ENCODE results near the gene NEDD8.

Gene NEDD8

DNA sequence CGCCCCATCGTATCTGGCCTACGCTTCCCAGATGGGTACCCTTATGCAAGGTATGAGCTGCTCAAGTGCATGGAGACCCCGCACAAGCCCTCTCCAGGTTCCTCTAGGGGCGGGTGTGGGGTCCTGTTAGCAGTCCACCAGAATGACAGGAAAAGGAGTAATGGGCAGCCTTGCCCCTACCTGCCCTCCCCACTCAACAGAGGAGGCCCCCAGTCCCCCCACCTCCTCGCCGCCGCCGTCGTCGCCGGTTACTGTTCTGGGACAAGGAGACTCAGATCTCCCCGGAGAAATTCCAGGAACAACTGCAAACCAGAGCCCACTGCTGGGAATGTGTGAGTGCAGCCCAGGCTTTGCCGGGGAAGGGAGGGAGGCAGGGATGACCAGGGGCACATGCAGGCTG is 54.3 kb downstream of the NEDD8 start:
- H3K36me3 ChIP-seq (ENCODE audit: control insufficient read depth, insufficient read depth, low read length), result peaks cover 42% of the 10 kb centered on the region
- H3K4me1 ChIP-seq (ENCODE audit: control insufficient read depth, insufficient read depth, low read length), result no peaks in the 10 kb centered on the region
- WGBS (ENCODE audit: insufficient coverage, insufficient read length), result no CpG with 5 or more reads among the region's 14 CpGs
- no peaks in the 10 kb centered on the region for H3K27me3 ChIP-seq (ENCODE audit: control insufficient read depth, insufficient read depth, low read length)
- no peaks in the 10 kb centered on the region for H3K9me3 ChIP-seq (ENCODE audit: control insufficient read depth, insufficient read depth, low read length)
- no peak overlapping the region for H3K27ac ChIP-seq (ENCODE audit: low read length)
- no peak for DNase-seq (ENCODE audit: low read depth, low spot score)
- no peak overlapping the region for H3K4me3 ChIP-seq (ENCODE audit: low read length)

DNA sequence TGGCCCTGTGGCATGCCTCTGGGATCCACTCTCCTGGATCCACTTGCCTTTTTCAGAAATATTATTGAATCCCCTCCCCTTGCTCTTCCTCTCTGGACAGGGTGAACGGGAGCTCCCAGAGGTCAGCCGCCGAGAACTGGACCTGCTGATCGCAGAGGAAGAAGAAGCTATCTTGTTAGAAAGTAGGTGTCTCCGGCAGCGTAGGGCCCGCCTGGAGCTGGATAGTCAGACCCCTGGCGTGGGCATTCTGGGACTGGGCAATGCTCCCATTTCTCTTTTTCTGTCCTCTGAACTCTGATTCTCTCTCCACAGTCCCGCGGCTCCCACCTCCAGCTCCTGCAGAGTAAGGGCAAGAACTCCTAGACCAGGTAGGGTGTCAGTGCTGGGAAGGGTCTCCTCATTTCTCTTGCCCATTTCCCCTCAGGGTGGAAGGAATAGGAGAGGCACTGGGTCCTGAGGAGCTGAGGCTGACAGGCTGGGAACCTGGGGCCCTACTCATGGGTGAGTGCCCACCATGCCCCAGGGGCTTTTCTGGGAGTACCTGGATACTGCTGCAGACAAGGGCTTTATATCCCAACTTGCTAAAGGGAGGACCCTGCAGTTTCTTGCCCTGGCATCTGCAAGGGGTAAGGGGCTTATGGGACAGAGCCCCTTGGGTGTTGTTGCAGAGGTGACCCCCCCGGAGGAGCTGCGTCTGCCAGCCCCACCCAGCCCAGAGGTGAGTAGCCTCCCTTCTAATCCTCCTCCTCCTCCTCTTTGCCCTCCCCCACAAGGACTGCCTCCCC is 54.9 kb downstream of the NEDD8 start:
- WGBS (ENCODE audit: insufficient coverage, insufficient read length), result no CpG with 5 or more reads among the region's 12 CpGs

DNA sequence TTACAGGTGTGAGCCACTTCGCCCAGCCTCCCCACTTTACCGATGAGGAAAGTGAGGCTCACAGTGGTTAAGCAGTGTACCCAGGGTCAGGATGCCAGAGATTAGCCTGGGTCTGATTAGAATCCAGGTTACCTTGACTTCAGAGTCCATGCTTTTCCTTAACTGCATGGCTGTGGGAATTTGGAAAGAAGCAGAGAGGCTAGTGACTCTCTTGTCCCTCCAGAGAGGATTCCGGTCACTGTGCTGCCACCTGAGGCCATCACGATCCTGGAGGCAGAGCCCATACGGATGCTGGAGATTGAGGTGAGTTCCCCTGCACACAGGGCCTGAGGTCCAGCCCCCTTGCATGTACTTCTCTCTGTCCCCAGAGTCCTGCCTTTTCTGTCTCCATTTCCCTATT is 55.6 kb downstream of the NEDD8 start:
- no peaks in the 10 kb centered on the region for H3K9me3 ChIP-seq (ENCODE audit: control insufficient read depth, insufficient read depth, low read length)
- no peak overlapping the region for H3K4me3 ChIP-seq (ENCODE audit: low read length)
- H3K27me3 ChIP-seq (ENCODE audit: control insufficient read depth, insufficient read depth, low read length), result no peaks in the 10 kb centered on the region
- H3K4me1 ChIP-seq (ENCODE audit: control insufficient read depth, insufficient read depth, low read length), result peaks cover 4% of the 10 kb centered on the region; the same call in 1 of the 2 replicates
- peaks cover 29% of the 10 kb centered on the region for H3K36me3 ChIP-seq (ENCODE audit: control insufficient read depth, insufficient read depth, low read length)
- WGBS (ENCODE audit: insufficient coverage, insufficient read length), result no CpG with 5 or more reads among the region's 5 CpGs
- no peak for DNase-seq (ENCODE audit: low read depth, low spot score)
- no peak overlapping the region for H3K27ac ChIP-seq (ENCODE audit: low read length)

More for the DNA sequence above, 54.9 kb downstream of the NEDD8 start:
- no peaks in the 10 kb centered on the region for H3K9me3 ChIP-seq (ENCODE audit: control insufficient read depth, insufficient read depth, low read length)
- H3K36me3 ChIP-seq (ENCODE audit: control insufficient read depth, insufficient read depth, low read length), result peaks cover 35% of the 10 kb centered on the region
- no peak for DNase-seq (ENCODE audit: low read depth, low spot score)
- no peak overlapping the region for H3K27ac ChIP-seq (ENCODE audit: low read length)
- H3K27me3 ChIP-seq (ENCODE audit: control insufficient read depth, insufficient read depth, low read length), result no peaks in the 10 kb centered on the region
- H3K4me3 ChIP-seq (ENCODE audit: low read length), result no peak overlapping the region
- H3K4me1 ChIP-seq (ENCODE audit: control insufficient read depth, insufficient read depth, low read length), result peaks cover 3% of the 10 kb centered on the region; the same call in 1 of the 2 replicates

DNA sequence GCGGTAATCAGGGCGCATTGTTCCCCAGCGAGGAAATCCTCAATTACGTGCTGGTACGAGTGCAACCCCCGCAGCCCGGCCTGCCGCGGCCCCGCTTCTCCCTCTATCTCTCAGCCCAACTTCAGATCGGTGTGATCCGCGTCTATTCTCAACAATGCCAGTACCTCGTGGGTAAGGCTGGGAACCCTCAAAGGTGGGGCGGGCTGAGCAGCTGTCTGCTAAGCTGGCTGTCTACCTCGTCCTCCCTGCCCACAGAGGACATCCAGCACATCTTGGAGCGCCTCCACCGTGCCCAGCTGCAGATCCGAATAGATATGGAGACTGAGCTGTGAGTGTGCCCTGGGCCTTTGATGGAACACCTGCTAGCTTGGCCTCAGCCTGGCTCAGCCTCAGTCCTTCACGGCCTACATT is 59.3 kb downstream of the NEDD8 start:
- no peak for DNase-seq (ENCODE audit: low read depth, low spot score)
- Histone ChIP-seq H3K9me3 (ENCODE audit: control insufficient read depth, insufficient read depth, low read length) (no peaks in the 10 kb centered on the region), H3K4me1 (ENCODE audit: control insufficient read depth, insufficient read depth, low read length) (peaks cover 4% of the 10 kb centered on the region; the same call in 1 of the 2 replicates), H3K4me3 (ENCODE audit: low read length) (no peak overlapping the region), H3K36me3 (ENCODE audit: control insufficient read depth, insufficient read depth, low read length) (peaks cover 3% of the 10 kb centered on the region; the same call in 1 of the 2 replicates), H3K27me3 (ENCODE audit: control insufficient read depth, insufficient read depth, low read length) (no peaks in the 10 kb centered on the region), H3K27ac (ENCODE audit: low read length) (no peak overlapping the region)
- no CpG with 5 or more reads among the region's 20 CpGs for WGBS (ENCODE audit: insufficient coverage, insufficient read length)

DNA sequence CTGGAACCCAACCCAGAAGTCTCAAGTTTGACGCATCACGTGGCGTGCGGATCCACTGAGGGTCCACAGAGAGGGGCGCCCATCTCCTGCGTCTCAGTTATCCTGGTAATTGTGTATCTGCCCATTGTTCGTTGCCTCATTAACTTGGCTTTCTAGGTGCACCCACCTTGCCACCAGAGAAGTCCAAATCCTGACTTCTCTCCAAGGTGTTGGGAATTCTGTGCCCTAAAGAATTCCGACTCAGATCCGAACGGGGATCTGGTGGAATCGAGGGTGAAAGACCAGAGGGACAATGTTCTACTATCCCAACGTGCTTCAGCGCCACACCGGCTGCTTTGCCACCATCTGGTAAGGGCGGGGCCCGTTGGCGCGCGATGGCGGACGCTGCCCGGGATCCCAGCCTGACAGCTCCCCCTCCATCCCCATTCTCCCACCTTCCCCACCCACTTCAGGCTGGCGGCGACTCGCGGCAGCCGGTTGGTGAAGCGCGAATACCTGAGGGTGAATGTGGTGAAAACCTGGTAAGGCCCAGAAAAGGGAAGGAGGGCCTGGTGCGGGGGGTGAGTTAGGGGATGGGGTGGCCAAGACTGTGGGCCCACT is 59.8 kb downstream of the NEDD8 start:
- no peak for DNase-seq (ENCODE audit: low read depth, low spot score)
- H3K27ac ChIP-seq (ENCODE audit: low read length), result no peak overlapping the region
- H3K9me3 ChIP-seq (ENCODE audit: control insufficient read depth, insufficient read depth, low read length), result no peaks in the 10 kb centered on the region
- no CpG with 5 or more reads among the region's 30 CpGs for WGBS (ENCODE audit: insufficient coverage, insufficient read length)
- peaks cover 4% of the 10 kb centered on the region; the same call in 1 of the 2 replicates for H3K4me1 ChIP-seq (ENCODE audit: control insufficient read depth, insufficient read depth, low read length)
- H3K36me3 ChIP-seq (ENCODE audit: control insufficient read depth, insufficient read depth, low read length), result no peaks in the 10 kb centered on the region; the same call in 1 of the 2 replicates
- no peaks in the 10 kb centered on the region for H3K27me3 ChIP-seq (ENCODE audit: control insufficient read depth, insufficient read depth, low read length)
- H3K4me3 ChIP-seq (ENCODE audit: low read length), result peak overlapping the region; percentile 42; the same call in 1 of the 2 replicates

DNA sequence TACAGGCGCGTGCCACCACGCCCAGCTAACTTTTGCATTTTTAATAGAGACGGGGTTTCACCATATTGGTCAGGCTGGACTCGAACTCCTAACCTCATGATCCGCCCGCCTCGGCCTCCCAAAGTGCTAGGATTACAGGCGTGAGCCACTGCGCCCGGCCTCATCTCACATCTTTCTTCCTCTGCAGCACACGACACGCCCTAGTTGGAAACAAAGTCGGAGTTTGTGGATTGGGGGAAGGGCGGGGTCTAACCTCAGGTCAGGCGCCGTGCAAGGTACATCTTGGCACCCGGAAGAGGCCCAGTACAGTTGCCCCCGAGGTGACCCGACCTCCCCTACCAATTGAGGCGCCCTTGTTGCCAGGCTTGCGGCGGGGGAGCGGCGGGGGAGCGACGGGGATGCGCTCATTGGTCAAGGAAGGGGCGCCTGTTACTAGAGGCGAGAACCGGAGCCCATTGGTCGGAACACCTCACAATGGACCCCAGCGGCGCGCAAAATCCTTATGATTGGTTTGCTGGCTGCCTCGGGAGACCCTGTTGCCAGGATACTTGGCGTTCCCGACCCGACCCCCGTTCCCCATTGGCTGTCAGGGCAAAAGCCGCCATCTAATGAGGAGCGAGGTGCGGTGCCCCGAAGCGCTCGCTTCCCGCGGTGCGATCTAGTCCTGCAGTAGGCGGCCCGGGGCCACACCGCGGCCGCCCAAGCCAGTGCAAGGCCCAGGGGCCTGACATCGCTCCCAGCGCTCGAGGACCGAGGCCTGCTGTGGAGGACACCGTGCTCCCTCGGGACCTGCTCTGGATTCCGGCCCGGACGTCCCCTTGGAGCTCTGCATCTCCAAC is 60.5 kb downstream of the NEDD8 start, which contains the start of gene REC8:
Gene REC8, plus strand, starts transcription at position 659 of the 839 bp plus-strand sequence. CDS start 473 bp downstream, outside the sequence.
- DNase-seq (ENCODE audit: low read depth, low spot score), result peak; percentile 97
- Histone ChIP-seq H3K27ac (ENCODE audit: low read length) (no peak within 1 kb of the TSS), H3K36me3 (ENCODE audit: control insufficient read depth, insufficient read depth, low read length) (no peaks in the 10 kb centered on the region), H3K4me1 (ENCODE audit: control insufficient read depth, insufficient read depth, low read length) (peaks cover 4% of the 10 kb centered on the region; the same call in 1 of the 2 replicates), H3K4me3 (ENCODE audit: low read length) (peak within 1 kb of the TSS; percentile 42; the same call in 1 of the 2 replicates), H3K9me3 (ENCODE audit: control insufficient read depth, insufficient read depth, low read length) (no peaks in the 10 kb centered on the region), H3K27me3 (ENCODE audit: control insufficient read depth, insufficient read depth, low read length) (no peaks in the 10 kb centered on the region)
- no CpG with 5 or more reads among the region's 63 CpGs for WGBS (ENCODE audit: insufficient coverage, insufficient read length)

DNA sequence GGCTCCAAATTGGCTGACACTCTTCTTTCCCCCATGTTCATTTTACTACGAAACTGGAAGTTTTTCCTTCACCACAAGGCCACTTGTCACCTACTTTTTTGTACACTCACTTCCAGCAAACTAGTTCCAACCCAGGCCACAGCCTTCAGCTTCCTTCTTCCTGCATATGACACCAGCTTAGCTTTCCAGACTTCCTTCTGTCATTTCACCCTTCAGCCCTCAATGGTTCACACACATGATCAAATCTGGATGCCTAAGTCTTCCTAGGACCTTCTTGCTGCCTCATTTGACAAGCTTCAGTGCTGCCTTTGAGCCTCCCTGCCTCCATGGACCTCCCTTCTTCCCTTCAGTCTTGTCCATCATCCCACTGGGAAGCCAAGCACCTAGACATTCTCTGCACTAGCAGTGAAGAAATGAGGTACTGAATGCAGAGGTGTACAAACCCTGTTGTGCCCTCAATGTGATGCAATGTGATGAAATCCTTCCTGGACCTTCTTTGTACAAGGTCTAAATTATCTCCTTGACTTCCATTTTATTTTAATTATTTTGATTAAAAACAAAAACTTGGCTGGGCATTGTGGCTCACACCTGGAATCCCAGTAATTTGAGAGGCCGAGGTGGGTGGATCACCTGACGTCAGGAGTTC is 64.6 kb downstream of the NEDD8 start:
- DNase-seq (ENCODE audit: low read depth, low spot score), result no peak
- H3K4me3 ChIP-seq (ENCODE audit: low read length), result no peak overlapping the region
- peaks cover 12% of the 10 kb centered on the region for H3K36me3 ChIP-seq (ENCODE audit: control insufficient read depth, insufficient read depth, low read length)
- H3K27ac ChIP-seq (ENCODE audit: low read length), result no peak overlapping the region
- peaks cover 4% of the 10 kb centered on the region; the same call in 1 of the 2 replicates for H3K4me1 ChIP-seq (ENCODE audit: control insufficient read depth, insufficient read depth, low read length)
- WGBS (ENCODE audit: insufficient coverage, insufficient read length), result no CpG with 5 or more reads among the region's 3 CpGs
- H3K9me3 ChIP-seq (ENCODE audit: control insufficient read depth, insufficient read depth, low read length), result no peaks in the 10 kb centered on the region
- H3K27me3 ChIP-seq (ENCODE audit: control insufficient read depth, insufficient read depth, low read length), result no peaks in the 10 kb centered on the region
